Measurements from ENCODE around the gene PDSS2.

DNA sequence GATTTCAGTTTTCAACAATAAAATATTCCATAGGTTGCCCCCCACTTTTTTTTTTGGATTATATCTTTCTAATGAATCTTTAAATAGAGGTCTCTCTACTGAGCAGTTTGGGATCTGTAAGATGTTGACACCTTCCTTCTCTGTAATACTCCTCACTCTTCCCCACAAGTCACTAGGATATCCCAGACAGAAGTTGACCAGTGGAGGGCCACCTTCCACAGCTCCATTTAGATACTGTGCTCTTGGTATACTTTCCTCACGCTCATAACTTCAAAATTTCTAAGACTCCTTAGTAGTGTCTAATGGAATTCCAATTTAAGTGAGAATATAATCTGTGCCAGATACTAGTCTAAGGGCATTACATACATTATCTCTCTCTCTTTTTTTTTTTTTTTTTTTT lies 185.1 kb downstream of the PDSS2 start:
- TF ChIP-seq POLR2A (IDR thresholded peaks at IDR 0.05) (no peak), EP300 (IDR thresholded peaks at IDR 0.05) (no peak), CTCF (IDR thresholded peaks at IDR 0.05) (no peak)

All from gastroesophageal sphincter (tissue), 3 donors.